ENCODE measurements around the gene RPL14. TPM values are rescaled to one million over a fixed set of nuclear protein-coding genes. Genes with fewer than 3 reads are reported as not detected.

The RPL14 gene
- polyA plus RNA-seq, 3 donors, result 316 to 377 (median 348) TPM

DNA sequence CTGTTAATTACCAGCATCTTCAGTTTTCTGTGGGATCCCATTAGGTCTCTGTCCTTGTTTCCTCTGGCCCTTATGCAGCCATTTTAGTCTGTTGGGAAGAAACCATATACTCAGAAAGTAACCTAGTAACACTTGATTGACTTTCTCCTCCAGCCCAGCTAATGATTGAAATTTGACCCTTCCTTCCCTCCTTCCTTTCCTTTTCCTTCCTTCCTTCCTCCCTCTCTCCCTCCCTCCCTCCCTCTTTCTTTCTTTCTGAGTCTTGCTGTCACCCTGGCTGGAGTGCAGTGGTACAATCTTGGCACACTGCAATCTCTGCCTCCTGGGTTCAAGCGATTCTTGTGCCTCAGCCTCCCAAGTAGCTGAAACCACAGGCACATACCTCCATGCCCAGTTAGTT lies 42.8 kb downstream of the RPL14 start:
- TF ChIP-seq, protein P1, sequence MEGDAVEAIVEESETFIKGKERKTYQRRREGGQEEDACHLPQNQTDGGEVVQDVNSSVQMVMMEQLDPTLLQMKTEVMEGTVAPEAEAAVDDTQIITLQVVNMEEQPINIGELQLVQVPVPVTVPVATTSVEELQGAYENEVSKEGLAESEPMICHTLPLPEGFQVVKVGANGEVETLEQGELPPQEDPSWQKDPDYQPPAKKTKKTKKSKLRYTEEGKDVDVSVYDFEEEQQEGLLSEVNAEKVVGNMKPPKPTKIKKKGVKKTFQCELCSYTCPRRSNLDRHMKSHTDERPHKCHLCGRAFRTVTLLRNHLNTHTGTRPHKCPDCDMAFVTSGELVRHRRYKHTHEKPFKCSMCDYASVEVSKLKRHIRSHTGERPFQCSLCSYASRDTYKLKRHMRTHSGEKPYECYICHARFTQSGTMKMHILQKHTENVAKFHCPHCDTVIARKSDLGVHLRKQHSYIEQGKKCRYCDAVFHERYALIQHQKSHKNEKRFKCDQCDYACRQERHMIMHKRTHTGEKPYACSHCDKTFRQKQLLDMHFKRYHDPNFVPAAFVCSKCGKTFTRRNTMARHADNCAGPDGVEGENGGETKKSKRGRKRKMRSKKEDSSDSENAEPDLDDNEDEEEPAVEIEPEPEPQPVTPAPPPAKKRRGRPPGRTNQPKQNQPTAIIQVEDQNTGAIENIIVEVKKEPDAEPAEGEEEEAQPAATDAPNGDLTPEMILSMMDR (IDR thresholded peaks at IDR 0.05), result no peak
- Mint-ChIP-seq H3K4me3 (no peak overlapping the region), H3K4me1 (no peaks in the 10 kb centered on the region), H3K27ac (no peak overlapping the region), H3K27me3 (ENCODE audit: low read depth in 3 of 3) (peaks cover 4 to 5% (median 4%) of the 10 kb centered on the region in 3 donors), H3K36me3 (peaks cover 1 to 5% of the 10 kb centered on the region in 2 donors), H3K9me3 (no peaks in the 10 kb centered on the region)
- Histone ChIP-seq H3K4me2 (replicated peaks; ENCODE audit: extremely low read depth, low read length, poor library complexity, severe bottlenecking) (no peak overlapping the region), H3K27ac (ENCODE audit: low read depth in 1 of 2, low read length in 2 of 2) (no peak overlapping the region), H4K20me1 (ENCODE audit: insufficient read depth, low read length) (no peaks in the 10 kb centered on the region), H3K36me3 (replicated peaks in 1 of 2; ENCODE audit: control insufficient read depth in 1 of 2, insufficient read depth in 2 of 2, low read length in 2 of 2) (no peaks in the 10 kb centered on the region), H3K4me1 (ENCODE audit: control insufficient read depth in 1 of 2, insufficient read depth in 2 of 2, low read length in 2 of 2) (no peaks in the 10 kb centered on the region), H3K79me2 (ENCODE audit: insufficient read depth, low read length) (no peaks in the 10 kb centered on the region), H3K27me3 (ENCODE audit: control insufficient read depth in 2 of 2, insufficient read depth in 2 of 2, low read length in 2 of 2) (no peaks in the 10 kb centered on the region), H3K9ac (ENCODE audit: insufficient read depth, low read length, poor library complexity, severe bottlenecking) (no peak overlapping the region), H3K9me3 (replicated peaks in 1 of 2; ENCODE audit: control insufficient read depth in 1 of 2, insufficient read depth in 1 of 2, low read length in 2 of 2) (no peaks in the 10 kb centered on the region), H3K4me3 (replicated peaks in 1 of 3; ENCODE audit: low read depth in 2 of 3, low read length in 3 of 3) (no peak overlapping the region), H2AFZ (ENCODE audit: insufficient read depth, low read depth, low read length, poor library complexity, severe bottlenecking) (no peak overlapping the region)
- intact Hi-C loops (cut with micrococcal nuclease), result no loop called here
- no peak for DNase-seq
- no CpG with 5 or more reads among the region's 1 CpG for WGBS (ENCODE audit: insufficient coverage)

DNA sequence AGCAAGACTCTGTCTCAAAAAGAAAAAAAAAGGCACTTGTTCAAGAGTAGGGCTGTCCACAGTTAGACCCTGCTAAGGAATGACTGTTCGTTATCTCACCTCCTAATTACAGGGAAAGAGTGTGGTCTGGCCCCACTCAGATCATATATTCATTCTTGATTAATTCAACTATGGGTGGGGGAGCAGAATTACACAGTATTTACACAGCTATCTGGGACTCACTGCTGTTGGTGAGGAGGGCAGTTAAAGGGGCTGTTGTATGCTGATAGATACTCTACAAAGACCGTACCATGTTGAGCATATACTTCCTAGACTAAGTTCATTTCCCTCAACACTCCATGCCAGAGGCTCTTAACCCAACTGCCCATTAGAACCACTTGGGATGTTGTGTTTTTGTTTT lies 44.9 kb downstream of the RPL14 start:
- Mint-ChIP-seq H3K27me3 (ENCODE audit: low read depth in 3 of 3) (peaks cover 4 to 15% (median 11%) of the 10 kb centered on the region in 3 donors), H3K4me3 (no peak overlapping the region), H3K36me3 (peaks cover 1 to 5% of the 10 kb centered on the region in 2 donors), H3K27ac (no peak overlapping the region), H3K4me1 (peaks cover 18% of the 10 kb centered on the region), H3K9me3 (no peaks in the 10 kb centered on the region)
- intact Hi-C loops (cut with micrococcal nuclease), result no loop called here
- Histone ChIP-seq H3K36me3 (replicated peaks in 1 of 2; ENCODE audit: control insufficient read depth in 1 of 2, insufficient read depth in 2 of 2, low read length in 2 of 2) (no peaks in the 10 kb centered on the region), H4K20me1 (ENCODE audit: insufficient read depth, low read length) (no peaks in the 10 kb centered on the region), H3K9ac (ENCODE audit: insufficient read depth, low read length, poor library complexity, severe bottlenecking) (no peak overlapping the region), H3K27ac (ENCODE audit: low read depth in 1 of 2, low read length in 2 of 2) (no peak overlapping the region), H3K4me3 (replicated peaks in 1 of 3; ENCODE audit: low read depth in 2 of 3, low read length in 3 of 3) (no peak overlapping the region), H3K27me3 (ENCODE audit: control insufficient read depth in 2 of 2, insufficient read depth in 2 of 2, low read length in 2 of 2) (peaks cover 0 to 6% of the 10 kb centered on the region in 2 donors), H3K9me3 (replicated peaks in 1 of 2; ENCODE audit: control insufficient read depth in 1 of 2, insufficient read depth in 1 of 2, low read length in 2 of 2) (no peaks in the 10 kb centered on the region), H3K4me1 (ENCODE audit: control insufficient read depth in 1 of 2, insufficient read depth in 2 of 2, low read length in 2 of 2) (peaks cover 7 to 10% of the 10 kb centered on the region in 2 donors), H2AFZ (ENCODE audit: insufficient read depth, low read depth, low read length, poor library complexity, severe bottlenecking) (no peak overlapping the region), H3K4me2 (replicated peaks; ENCODE audit: extremely low read depth, low read length, poor library complexity, severe bottlenecking) (no peak overlapping the region), H3K79me2 (ENCODE audit: insufficient read depth, low read length) (no peaks in the 10 kb centered on the region)
- DNase-seq, result no peak
- TF ChIP-seq, protein P1 (IDR thresholded peaks at IDR 0.05), result no peak
- no CpG with 5 or more reads among the region's 2 CpGs for whole genome bisulfite sequencing (ENCODE audit: insufficient coverage)
